ENCODE results near the gene HAAO. TPM values are rescaled to one million over a fixed set of nuclear protein-coding genes. Genes with fewer than 3 reads are reported as not detected.
"Not testable (repeated sequence)": the region's sequence is repeated elsewhere in the genome, so short reads cannot be mapped to it uniquely, and the experiment has no call there.

Gene HAAO
- total and polyA plus RNA-seq, 2 donors (not counting 1 experiment from before 2014, with no cell fraction given), result 6.4 to 17.6 TPM

DNA sequence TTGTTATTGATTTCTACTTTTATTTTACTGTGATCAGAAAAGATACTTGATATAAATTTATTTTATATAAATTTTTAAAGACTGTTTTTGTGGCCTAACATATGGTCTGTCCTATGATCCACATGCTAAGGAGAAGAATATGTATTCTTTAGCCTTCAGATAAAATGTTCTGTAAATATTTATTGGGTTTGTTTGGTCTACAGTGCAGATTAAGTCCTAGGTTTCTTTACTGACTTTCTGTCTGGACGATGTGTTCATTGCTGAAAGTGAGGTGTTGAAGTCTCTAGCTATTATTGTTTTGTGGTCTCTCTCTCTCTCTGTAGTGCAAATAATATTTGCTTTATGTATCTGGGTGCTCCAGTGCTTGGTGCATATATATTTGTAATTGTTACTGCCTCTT lies 58.5 kb downstream of the HAAO start:
- ATAC-seq (ENCODE audit: low read depth) (no peak), DNase-seq (no peak)
- no peaks in the 10 kb centered on the region for H4K20me1 ChIP-seq (ENCODE audit: control insufficient read depth, insufficient read depth, low read length, poor library complexity, severe bottlenecking)
- intact Hi-C loops (cut with micrococcal nuclease), result no loop called here
- H3K9me3 Mint-ChIP-seq (ENCODE audit: insufficient read depth), result peaks cover 16% of the 10 kb centered on the region
- CTCF ChIA-PET, result no interaction called here
- no peak overlapping the region for H2AFZ ChIP-seq (ENCODE audit: insufficient read depth, low read depth, low read length, poor library complexity, severe bottlenecking)
- no peaks in the 10 kb centered on the region for H3K27me3 Mint-ChIP-seq
- H3K9me3 ChIP-seq (ENCODE audit: control extremely low read depth in 1 of 3, control insufficient read depth in 2 of 3, insufficient read depth in 1 of 3, low read length in 2 of 3), result peaks cover 11 to 25% (median 21%) of the 10 kb centered on the region in 3 donors
- no peak overlapping the region for H3K4me3 ChIP-seq (ENCODE audit: control extremely low read depth in 1 of 5, extremely low read depth in 1 of 5, insufficient read depth in 1 of 5, low read depth in 2 of 5, low read length in 4 of 5)
- H3K27ac Mint-ChIP-seq, result no peak overlapping the region
- H3K36me3 ChIP-seq (replicated peaks in 1 of 2; ENCODE audit: control extremely low read depth in 1 of 2, control insufficient read depth in 1 of 2, extremely low read depth in 1 of 2, insufficient read depth in 2 of 2, low read length in 1 of 2), result peaks cover 0 to 14% of the 10 kb centered on the region in 2 experiments
- H3K79me2 ChIP-seq (ENCODE audit: control insufficient read depth, insufficient read depth, low read length), result no peaks in the 10 kb centered on the region
- POLR2A ChIA-PET, result no interaction called here
- no peak overlapping the region for H3K9ac ChIP-seq (ENCODE audit: low read length)
- no CpG with 5 or more reads among the region's 1 CpG for WGBS (ENCODE audit: insufficient coverage)
- H3K4me1 Mint-ChIP-seq, result no peaks in the 10 kb centered on the region
- no peaks in the 10 kb centered on the region for H3K27me3 ChIP-seq (replicated peaks in 1 of 4; ENCODE audit: control extremely low read depth in 1 of 4, control insufficient read depth in 3 of 4, insufficient read depth in 4 of 4, low read length in 3 of 4)
- TF ChIP-seq CTCF (IDR thresholded peaks at IDR 0.05), result no peak
- H3K4me2 ChIP-seq (replicated peaks; ENCODE audit: low read depth, low read length, poor library complexity, severe bottlenecking), result no peak overlapping the region
- no peak overlapping the region for H3K27ac ChIP-seq (ENCODE audit: low read length in 2 of 2)
- H3K4me3 Mint-ChIP-seq, result no peak overlapping the region
- H3K4me1 ChIP-seq (ENCODE audit: control insufficient read depth in 2 of 2, insufficient read depth in 2 of 2, low read length in 2 of 2), result no peaks in the 10 kb centered on the region

GRCh38 chr2:42731316-42731715 lies 61.1 kb downstream of the HAAO start:
- H3K4me1 ChIP-seq (ENCODE audit: control insufficient read depth in 2 of 2, insufficient read depth in 2 of 2, low read length in 2 of 2); H3K36me3 ChIP-seq (replicated peaks in 1 of 2; ENCODE audit: control extremely low read depth in 1 of 2, control insufficient read depth in 1 of 2, extremely low read depth in 1 of 2, insufficient read depth in 2 of 2, low read length in 1 of 2); H4K20me1 ChIP-seq (ENCODE audit: control insufficient read depth, insufficient read depth, low read length, poor library complexity, severe bottlenecking); H3K27me3 Mint-ChIP-seq; H3K27ac Mint-ChIP-seq; H3K27ac ChIP-seq (ENCODE audit: low read length in 2 of 2); H3K4me3 ChIP-seq (ENCODE audit: control extremely low read depth in 1 of 5, extremely low read depth in 1 of 5, insufficient read depth in 1 of 5, low read depth in 2 of 5, low read length in 4 of 5); H3K9ac ChIP-seq (ENCODE audit: low read length); CTCF ChIA-PET; H3K9me3 Mint-ChIP-seq (ENCODE audit: insufficient read depth); DNase-seq; POLR2A ChIA-PET; intact Hi-C loops (cut with micrococcal nuclease); H3K4me1 Mint-ChIP-seq; H2AFZ ChIP-seq (ENCODE audit: insufficient read depth, low read depth, low read length, poor library complexity, severe bottlenecking); ATAC-seq (ENCODE audit: low read depth); H3K27me3 ChIP-seq (replicated peaks in 1 of 4; ENCODE audit: control extremely low read depth in 1 of 4, control insufficient read depth in 3 of 4, insufficient read depth in 4 of 4, low read length in 3 of 4); H3K4me3 Mint-ChIP-seq; H3K79me2 ChIP-seq (ENCODE audit: control insufficient read depth, insufficient read depth, low read length); H3K4me2 ChIP-seq (replicated peaks; ENCODE audit: low read depth, low read length, poor library complexity, severe bottlenecking): not testable (repeated sequence)
- peaks cover 8 to 19% (median 12%) of the 10 kb centered on the region in 3 donors for H3K9me3 ChIP-seq (ENCODE audit: control extremely low read depth in 1 of 3, control insufficient read depth in 2 of 3, insufficient read depth in 1 of 3, low read length in 2 of 3)
- 100% methylated on average over 1 of the region's 4 CpGs for WGBS (ENCODE audit: insufficient coverage)

Measured in B cell (primary cell).